Central memory CD4-positive, alpha-beta T cell (primary cell): ENCODE data around the gene MFSD6.
"Not testable (repeated sequence)": the region's sequence is repeated elsewhere in the genome, so short reads cannot be mapped to it uniquely, and the experiment has no call there.

Experiments used
- DNase-seq: peaks from one replicate; pipeline ENCODE4 v3.0.0; 2022

The MFSD6 gene

GRCh38 chr2:190466819-190467446, 58.8 kb downstream of the MFSD6 start:
- no peak for DNase-seq

DNA sequence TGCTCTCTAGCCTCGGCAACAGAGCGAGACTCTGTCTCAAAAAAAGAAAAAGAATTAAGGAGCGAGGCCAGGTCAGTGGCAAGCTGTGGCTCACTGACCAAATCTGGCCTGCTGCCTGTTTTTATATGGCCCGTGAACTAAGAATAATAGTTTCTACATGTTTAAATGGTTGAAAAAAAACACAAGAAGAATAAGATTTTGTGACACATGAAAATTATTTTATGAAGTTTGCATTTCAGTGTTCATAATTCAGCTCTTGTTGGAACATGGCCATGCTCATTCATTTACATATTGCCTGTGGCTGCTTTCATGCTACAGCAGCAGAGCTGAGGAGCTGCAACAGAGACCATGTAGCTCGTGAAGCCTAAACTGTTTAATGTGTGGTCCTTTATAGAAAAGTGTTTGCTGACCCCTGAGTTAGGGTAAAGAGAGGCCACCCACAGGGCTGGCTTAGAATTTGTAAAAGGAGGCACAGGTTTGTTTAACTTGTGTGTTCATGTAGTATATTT, 59.5 kb downstream of the MFSD6 start:
- no peak for DNase-seq

GRCh38 chr2:190468354-190468753, 60.2 kb downstream of the MFSD6 start:
- not testable (repeated sequence) for DNase-seq

DNA sequence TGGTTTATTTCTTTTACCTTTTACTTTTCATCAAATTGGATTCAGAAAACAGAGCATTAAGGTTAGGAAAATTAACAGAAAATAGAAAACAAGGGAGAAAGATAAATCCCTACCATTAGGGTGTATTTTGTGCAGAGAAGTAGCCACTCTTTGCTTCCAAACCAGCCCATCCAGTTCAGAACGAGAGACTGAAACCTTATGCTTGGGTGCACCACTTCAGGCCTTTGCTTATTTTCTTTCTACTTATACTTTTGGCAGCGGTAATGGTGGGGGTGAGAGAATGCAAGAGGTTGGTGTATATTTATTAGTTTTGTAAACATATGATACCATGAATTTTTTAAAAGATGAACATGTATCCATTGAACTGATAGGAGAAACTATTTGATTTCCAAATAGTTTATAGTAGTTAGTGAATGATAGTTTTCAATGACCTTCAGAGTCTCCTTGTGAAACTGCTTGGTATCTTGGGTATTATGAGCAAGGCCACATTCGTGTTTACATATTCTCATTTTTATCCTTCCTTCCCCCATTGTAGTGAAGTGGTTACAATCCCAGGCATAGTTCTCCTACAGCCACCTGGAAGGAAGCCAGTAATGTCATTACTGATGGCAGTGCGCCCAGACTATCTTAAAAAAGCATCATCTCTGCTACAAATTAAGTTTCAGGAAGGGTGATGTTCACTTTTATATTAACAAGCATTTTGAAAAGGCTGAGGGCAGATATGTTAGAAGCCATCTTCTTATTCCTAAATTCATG, 60.8 kb downstream of the MFSD6 start:
- no peak for DNase-seq

DNA sequence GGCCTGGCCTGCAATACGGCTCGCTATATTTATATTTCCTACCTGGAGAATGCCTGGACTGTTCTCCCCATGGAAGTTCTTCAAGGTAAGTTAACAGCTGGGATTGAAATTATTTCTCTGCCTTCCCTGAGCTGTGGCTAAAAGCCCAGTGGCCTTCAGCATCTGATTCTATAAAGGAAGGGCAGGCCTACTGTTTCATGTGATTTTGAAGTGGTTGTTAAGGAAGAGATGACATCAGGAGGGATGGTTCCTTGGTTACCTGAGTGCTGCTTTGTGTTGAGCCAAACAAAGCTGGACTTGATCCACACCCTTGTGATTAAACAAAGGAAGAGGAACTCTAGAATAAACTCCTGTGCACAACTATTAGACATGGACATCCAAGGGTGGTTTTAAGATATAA, 61.6 kb downstream of the MFSD6 start:
- no peak for DNase-seq

GRCh38 chr2:190470256-190470826, 62.2 kb downstream of the MFSD6 start:
- DNase-seq = no peak

DNA sequence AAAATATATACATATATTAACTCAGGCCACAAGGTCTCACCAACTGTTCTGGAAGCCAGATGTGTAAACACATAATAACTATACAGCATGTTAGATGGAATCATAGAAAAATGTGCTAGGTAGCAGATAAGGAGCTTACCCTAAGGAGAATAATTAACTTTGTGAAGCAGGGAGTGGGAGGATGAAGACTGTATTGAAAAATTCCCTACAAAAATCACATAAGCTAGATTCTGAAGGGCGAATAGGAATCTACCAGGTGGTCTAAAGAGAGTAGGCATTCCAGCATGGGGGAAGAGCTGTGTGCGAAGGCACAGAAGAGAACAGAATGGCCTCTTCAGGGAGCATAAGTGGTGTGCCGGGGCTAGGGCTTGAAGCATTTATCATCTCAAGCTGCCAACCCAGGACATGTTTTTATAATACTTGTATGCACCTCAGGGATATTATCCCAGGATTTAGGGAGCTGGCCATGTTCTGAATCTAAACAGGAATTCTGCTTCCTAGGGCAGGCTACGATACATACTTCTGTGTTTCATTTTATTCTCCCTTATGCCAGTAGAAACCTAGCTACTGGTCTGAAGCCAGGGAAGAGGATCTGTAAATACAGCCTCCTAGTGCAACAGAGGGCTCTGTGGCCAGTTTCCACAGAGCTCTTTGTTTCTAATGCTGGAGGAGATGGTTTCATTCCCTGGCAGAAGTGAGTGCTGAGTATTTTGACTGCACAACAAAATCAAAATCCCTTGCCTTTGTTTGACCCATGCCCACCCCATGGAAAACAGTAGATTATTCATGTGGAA, 69.7 kb downstream of the MFSD6 start:
- no peak for DNase-seq

DNA sequence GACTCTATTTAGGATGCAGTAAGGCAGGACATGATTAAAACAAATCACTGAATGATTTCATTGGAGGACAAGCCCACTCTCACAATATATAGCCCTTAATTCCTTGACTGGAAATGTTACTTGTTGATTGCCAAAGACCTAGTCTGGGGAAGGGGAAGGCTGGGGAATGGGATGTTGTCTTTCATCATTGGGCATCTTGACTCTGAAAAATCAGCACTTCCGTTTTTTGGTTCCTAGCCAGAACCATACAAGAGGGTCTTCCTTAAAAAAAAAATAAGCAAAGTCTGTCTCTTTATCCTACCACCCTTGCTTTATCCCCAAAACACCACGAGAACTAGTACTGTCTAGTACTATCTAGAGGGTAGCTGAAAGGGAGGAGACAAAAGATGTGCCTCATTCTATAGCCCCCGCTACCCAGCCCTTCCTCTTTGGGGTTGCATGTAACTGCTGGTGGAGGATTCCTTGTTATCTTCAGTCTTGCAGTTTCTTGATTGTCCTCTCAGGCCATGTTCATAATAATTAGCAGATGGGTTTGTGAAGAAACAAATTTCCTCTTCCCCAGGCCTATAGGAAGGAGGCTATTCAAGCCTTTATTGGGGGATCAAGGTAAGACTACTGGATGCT, 70.5 kb downstream of the MFSD6 start:
- DNase-seq = no peak

GRCh38 chr2:190481339-190481738, 73.2 kb downstream of the MFSD6 start:
- no peak for DNase-seq

DNA sequence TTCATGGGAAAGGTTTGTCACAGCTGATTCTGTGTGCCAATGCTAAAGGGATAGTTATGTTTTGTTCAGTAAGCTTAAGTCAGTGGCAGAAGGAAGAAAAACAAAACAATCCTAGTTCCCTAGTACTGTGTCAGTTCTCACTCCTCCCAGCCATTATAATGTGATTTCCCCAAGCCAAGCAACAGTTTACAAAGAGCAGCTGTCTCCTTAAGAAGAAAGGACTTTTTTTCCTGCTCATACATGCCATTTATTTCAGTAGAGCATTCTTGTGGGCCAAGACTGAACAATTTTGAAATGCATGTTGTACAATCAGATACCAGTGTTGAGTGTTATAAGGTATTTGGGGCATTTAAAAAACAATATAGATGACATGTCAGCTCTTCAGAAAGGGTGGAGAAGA, 74.3 kb downstream of the MFSD6 start:
- no peak for DNase-seq

DNA sequence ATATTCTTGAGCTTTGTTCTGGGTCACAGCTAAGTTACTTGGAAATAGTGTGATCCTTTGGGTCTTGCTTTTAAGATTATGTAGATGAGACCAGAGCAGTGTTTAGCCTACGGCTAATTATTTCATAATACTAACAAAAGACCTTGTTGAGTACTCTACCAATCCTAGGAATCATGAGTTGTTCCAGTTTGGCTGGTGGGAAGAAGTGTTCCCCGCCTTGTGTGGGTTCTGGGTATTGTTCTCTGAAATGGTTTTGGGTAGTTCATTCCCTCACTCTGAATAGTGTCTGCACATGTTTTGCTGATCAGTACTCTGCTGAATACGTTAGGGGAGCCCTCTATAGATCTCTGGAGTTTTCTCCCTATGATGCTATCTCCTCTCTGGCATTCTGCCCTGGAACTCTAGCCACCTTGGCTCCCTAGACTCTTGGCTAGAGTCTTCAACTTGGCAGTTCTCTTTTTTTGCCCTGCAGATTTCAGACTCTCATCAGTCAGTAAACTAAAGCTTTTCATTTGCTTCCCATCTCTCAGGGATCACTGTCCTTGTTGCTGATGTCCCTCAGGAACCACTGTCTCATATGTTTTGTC, 78.0 kb downstream of the MFSD6 start:
- DNase-seq = no peak

DNA sequence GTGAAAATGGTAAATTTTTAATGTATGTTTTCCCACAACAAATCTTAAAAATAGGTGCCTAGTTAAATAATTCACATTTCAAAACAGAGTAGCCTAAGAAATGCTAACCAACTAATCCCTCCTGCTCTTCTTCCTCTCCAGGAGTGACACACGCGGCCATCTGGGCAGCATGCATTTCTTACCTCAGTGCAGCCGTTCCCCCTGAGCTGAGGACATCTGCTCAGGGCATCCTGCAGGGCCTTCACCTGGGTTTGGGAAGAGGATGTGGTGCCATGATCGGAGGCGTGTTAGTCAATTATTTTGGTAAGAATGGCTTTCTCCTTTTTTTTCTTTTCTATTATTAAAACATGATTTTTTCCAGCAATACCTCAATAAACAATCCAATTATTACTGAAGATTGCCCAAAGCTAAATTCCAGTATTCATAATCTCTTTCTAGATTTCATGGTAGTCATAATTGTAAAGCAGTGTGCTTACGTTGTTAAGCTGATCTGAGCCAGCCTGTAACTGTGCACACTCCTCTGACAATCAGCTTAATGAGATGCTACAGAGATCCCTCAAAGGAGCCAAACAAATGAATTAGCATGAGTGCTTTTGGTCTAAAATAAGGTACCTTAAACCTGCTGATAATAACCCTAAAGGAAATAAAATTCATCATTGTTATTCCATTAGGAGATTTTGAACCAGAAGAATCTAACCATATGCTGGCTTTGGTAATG, 80.5 kb downstream of the MFSD6 start:
- no peak for DNase-seq

- no peak for DNase-seq
These were observed 81.3 kb downstream of the MFSD6 start for GRCh38 chr2:190489475-190489874.

- no peak for DNase-seq
These were observed 82.3 kb downstream of the MFSD6 start for GRCh38 chr2:190490502-190490901.

GRCh38 chr2:190493095-190493494, 84.9 kb downstream of the MFSD6 start:
- DNase-seq = no peak

DNA sequence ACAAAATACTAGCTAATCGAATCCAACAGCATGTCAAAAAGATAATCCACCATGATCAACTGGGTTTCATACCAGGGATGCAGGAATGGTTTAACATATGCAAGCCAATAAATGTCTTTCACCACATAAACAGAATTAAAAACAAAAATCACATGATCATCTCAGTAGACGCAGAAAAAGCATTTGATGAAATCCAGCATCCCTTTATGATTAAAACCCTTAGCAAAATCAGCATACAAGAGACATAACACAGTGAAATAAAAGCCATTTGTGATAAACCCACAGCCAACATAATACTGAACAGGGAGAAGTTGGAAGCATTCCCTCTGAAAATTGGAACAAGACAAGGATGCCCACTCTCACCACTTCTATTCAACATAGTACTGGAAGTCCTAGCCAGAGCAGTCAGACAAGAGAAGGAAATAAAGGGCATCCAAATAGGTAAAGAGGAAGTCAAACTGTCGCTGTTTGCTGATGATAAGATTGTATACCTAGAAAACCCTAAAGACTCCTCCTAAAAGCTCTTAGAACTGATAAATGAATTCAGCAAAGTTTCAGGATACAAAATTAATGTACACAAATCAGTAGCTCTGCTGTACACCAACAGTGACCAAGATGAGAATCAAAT, 86.6 kb downstream of the MFSD6 start:
- DNase-seq = not testable (repeated sequence)

DNA sequence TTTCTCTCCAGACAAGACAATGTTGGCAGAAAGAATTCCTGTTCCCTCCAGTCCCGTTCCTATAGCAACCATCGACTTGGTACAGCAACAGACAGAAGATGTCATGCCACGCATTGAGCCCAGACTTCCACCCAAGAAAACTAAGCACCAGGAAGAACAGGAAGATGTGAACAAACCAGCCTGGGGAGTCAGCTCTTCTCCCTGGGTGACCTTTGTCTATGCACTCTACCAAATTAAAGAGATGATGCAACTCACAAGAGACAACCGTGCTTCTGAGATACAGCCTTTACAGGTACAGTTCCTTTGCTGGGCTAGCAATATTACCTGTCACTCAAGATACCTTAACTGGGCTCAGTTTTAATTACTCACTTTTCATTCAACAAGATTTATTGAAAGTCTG, 89.3 kb downstream of the MFSD6 start:
- DNase-seq = no peak

DNA sequence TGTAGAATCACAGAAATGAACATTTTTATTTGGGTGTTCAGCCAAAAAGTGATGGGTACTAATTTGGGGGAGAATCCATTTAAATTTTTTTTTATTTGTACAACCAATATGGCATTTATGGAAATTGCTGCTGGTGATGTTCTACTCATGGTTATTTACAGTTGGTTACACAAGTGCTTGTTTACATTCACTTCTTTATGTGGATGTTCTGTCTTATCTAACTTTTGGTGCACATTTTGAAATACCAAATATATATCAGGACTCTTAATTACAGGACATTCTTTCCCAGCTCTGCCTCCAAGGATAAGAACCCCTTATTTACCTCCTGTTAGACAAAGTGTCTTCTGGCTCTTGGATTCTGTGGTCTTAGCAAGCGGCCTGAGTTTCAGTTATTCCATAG, 91.1 kb downstream of the MFSD6 start:
- DNase-seq = no peak

DNA sequence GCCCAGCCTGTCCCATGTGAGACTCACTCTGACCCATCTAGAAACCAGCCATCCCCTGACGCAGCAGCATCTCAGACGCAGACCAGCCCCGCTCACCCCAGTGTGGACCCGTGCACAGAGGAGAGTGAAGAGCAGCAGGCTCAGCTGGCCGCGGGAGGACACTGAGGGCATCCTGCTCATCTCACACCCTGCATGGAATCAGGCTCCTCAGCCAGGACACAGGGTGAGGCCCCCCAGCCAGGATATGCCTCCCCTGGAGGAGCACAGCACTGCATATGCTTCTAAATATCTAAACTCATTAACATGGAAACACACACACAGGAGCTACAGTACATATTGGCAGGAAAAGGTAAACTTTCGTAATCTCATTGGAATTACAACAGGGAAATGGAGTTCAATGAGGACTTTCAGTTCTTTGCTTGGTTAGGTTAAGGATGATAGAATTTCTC, 91.9 kb downstream of the MFSD6 start:
- no peak for DNase-seq

GRCh38 chr2:190501231-190501630, 93.1 kb downstream of the MFSD6 start:
- no peak for DNase-seq
